Posterior vena cava (tissue), 2 donors: ENCODE data around the gene SRCIN1. TPM values are rescaled to one million over a fixed set of nuclear protein-coding genes. Genes with fewer than 3 reads are reported as not detected.

Source experiments
- DNase-seq: peaks from one replicate; pipeline ENCODE4 v3.0.0-alpha.2; 2020; ENCODE audit warnings: low spot score
- intact Hi-C, 2 donors: fragments of 100-400 bp; cut with DNase I; formaldehyde crosslinking; loops; one replicate each; pipeline versions ENCODE4 v1.14.1 to v1.14.2; 2022 to 2023
- total RNA-seq, 2 donors: library from RNA; stranded (reverse); fragmentation: NEBNext Ultra II Directional; extraction: Animal tissue kit (Norgen Biotek cat#: 25700); gene quantifications; one replicate each; pipeline ENCODE4 v1.2.1, GENCODE V29; 2021
- donor health status: DM: yes; HTN: yes; CAD: no.
- donor health status: DM: yes; HTN: yes; CAD: no.

SRCIN1 gene
- total RNA-seq, 2 donors from 2014 or later: 0.93 to 1.2 TPM

DNA sequence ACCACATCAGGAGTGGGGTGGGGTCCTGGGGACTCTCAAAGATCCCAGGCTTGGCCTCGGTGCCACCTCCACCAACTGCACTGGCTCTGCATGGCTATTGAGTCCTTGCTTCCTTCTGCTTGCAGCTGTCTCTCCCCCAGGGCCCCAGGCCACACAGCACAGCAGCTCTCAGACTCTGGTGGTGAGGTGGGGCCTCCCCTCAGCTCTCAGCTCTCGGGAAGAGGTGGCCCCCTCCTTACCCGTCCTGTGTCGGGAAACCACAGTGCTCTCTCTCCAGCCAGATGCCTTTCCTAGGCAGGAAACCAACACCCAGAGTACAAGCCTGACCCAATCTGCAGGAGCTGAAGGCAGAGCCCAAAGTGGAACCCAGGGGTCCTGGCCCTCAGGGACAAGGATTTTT lies 18.5 kb downstream of the SRCIN1 start:
- intact Hi-C loops: no loop called here

DNA sequence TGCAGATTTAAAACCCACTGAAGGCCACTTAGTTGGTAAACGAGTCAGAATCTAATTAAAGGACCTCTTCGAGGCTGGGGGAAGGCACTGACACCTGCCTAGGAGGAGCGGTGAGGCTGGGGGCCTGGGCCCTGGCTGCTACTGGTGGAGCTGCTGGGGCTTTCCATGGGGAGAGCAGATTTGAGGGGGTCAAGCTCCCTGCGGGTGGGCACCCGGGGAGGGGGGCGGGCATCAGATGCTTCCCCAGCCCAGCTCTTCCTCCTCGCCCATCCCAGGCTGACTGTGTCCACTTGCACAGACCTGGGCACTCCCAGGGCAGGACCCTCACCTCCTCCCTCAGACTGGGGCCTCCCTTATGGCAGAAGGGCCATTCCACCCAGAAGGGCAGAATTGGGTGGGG lies 19.0 kb downstream of the SRCIN1 start:
- intact Hi-C loops: no loop called here
- DNase-seq: no peak

More for the DNA sequence above, 18.5 kb downstream of the SRCIN1 start:
- DNase-seq: no peak

DNA sequence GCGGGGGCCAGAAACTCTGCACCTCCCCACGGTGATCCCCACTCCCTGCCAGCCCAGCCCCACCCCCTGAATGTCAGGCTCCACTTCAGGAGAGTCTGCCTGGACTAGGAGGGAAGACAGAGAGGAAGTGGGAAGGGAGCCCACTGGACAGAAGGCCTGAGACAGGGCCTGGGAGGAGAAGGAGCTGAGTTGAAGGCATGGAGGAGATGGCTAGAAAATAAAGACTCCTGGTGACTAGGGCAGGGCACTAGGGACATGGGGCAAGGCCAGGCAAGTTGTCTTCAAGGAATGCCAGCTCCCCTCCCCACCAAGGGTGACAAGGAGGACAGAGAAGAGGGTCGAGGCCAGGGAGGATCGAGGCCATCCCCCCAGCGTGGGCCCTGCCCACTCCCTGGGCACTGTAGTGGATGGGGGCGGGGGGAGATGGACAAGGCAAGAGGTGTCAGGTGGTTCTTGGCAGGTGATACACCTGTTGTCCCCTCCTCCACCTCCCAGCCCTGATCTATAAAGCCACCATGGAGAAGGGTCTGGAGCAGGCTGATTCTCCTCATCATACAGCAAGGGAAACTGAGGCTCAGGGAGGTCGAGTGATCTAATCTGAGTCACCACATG lies 19.7 kb downstream of the SRCIN1 start:
- intact Hi-C loops: no loop called here
- no peak for DNase-seq

DNA sequence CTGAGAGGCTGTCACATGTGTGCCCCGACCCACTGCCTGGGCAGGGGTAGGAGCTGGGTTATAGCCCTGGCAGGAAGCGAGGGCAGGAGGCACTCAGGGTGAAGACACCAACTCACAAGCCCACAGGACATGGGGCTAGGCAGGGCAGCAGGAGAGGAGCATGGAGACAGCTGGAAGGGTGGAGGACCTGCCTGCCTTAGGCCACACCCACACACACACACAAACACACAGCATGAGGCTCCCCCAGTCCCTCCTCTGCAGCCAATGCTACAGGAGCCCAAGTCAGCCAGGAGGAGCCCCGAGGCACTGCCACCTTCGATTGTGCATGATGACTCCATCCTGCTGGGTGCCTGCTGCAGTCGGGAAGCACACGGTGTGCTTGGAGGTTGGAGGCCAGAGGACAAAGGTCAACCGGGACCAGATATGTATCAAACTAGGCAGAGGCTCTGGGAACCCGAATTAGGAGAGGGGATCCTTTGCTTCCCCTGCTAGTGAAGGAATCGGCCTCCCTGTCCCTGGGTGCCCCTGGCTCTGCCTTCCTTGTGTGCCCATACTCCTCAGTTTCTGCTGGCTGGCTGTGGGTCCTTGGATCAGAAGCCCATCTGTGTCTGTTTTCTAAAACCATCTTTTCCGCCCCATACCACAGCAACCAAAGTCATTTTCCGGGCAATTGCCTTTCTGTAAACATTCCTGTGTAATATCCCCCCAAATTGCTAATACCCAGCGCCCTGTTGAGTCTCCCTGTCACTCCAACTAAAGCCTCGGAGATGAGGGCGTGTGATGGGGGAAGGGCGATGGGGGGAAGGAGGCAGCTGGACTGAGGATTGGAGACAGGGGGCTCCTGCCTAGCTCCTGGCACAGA lies 20.5 kb downstream of the SRCIN1 start:
- DNase-seq: no peak
- intact Hi-C loops: no loop called here

DNA sequence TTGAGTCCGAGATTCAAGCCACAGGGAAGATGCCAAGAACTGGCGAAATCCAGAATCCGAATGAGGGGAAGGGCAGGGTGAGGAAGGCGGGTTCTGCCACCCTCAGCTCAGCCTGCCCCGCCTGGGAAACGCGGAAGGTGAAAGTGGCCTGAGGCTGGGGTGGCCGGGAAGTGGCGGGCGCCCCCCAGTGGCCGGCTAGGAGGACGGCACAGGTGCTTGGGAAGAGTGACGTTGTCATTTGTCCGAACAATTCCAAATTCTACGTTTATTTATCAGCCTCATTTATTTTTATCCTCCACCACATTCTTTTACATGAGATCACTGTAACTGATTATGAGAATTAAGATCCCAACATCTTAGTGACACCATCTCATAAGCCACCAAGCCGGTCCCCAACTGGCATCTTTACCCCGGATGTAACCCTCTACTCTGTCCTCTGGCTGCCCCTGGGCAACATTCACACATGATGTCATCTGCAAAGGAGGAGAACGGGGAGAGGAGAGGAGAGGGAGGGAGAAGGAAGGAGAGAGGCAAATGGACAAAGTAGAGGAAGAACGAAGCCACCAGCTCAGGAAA lies 21.3 kb downstream of the SRCIN1 start:
- DNase-seq: peak; percentile 87
- intact Hi-C loops: no loop called here

DNA sequence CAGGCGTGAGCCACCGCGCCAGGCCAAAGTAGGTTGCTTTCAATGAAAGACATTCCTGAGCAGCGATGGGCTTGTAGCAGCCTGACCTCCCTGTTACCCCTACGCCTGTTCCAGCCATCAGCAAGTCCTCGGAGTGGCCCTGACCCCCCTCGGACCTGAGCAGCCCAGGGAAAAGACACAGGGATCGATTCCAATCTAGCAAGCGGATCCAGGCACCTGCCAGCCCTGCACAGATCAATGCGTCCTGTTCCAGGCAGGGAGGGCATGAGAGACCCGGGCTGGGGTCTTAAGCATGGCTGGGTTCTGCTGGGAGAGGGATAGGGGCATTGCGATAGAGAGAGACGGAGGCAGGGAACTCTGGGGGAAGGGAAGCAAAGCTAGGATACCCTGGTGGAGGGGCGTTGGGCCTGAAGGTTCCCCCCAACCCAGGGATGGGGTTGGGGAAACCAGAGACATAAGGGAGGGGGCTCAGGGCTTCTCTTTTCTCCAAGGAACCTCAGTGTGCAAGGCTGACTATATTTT lies 21.9 kb downstream of the SRCIN1 start:
- DNase-seq: no peak
- intact Hi-C loops: no loop called here

DNA sequence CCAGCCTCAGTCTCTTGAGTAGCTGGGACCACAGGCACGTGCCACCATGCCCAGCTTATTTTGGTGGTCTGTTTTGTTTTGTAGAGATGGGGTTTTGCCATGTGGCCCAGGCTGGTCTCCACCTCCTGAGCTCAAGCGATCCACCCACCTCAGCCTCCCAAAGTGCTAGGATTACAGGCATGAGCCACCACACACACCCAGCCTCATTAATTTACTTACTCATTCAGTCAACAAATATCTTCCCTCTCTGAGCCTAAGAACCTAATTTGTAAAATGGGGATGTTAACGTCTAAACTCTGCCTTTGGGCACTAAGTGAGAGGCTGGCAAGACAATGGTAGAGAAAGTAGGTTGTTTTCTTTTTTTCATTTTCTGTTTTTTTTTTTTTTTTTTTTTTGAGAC lies 22.6 kb downstream of the SRCIN1 start:
- intact Hi-C loops: no loop called here
- DNase-seq: no peak

DNA sequence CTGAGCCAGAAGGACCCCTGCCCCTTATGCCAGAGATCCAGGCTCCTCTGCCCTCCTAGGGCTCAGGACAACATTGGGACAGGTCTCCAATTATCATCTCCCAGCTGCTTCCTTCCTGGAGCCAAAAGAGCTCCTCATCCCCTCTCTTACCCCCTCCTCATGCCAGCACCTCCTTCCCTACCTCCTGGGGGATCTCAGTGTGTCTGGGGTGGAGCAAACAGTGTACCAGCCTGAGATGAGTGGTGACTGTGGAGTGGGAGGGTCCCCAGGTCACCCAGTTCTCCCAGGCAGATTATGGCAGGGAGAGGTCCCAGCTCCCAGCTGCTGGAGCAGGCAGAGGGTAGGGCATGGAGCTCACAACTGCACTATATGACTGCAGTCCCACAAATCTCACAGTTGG lies 23.7 kb downstream of the SRCIN1 start:
- DNase-seq: no peak
- intact Hi-C loops: no loop called here

DNA sequence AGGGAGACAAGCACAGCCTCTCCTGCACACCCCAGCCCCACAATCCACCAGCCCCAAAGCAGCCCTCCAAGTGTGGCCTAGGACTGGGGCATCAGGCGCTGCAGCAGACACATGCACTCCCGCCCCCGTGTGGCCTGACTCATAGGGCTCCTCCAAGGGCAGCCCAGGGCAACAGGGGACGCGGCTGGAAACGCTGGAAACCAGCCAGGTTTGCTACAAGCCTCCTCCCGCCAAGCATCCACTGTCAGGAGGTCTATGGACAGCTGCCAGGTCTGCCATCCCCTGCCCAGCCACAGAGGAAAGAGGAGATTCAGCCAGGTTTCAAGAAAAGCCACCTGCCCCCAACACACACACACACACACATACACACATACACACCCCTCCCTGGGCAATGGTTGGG lies 25.8 kb downstream of the SRCIN1 start:
- no peak for DNase-seq
- intact Hi-C loops: no loop called here

DNA sequence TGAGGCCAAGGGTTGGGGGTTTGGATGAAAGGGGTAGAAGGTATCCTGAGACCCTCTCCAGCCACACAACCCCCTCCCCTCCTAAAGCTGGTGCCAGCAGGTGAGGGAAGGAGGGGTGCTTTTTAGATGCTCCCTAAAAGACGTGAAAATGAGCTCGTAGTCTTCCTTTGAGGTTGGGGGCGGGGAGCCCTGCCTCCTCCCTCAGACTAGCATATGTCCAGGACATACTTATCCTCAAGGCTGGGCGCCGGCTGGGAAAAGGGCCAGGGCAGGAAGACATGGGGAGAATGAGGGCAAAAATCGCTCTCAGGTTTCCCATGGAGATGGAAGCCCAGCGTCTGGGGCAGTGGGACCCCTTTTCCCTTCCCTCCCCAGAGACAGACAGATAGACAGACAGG lies 26.7 kb downstream of the SRCIN1 start:
- intact Hi-C loops: no loop called here

DNA sequence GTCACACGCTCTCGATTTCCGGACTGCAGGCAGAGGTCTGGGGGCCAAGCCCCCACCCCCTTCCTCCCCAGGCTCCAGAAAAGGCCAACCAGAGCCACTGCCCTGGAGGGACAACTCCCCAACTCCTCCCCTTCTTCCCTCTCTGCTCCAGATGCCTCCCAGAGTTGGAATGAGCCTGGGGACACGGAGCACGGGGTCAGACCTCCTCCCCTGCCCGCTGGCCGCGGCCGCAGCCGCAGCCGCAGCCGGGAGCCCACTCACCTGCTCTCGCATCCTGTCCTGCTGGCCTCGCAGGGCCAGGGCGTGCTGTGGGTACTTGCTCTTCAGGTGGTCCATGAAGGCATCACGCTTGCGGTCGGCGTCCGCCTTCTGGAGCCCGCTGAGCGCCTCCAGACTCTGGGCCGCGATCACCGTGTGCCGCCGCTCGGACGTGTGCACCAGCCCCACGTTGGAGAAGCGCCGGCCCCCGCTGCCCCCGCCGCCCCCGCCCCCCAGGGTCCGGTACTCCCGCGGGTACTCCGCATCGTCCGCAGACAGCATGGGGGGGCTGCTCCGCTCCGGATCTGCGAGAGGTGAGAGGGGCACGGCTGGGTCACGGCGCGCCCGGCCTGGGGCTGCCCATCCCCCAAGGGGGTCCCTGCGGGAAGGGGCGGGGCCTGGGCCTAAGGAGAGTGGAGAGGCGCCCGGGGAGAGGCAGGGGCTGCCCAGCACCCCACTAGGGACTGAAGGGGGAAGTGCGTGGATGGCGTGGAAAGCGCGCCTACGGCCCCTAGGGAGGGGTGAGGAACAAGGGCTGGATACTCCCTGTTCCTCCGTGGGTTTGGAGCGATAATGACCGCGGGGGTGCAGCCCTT lies 27.3 kb downstream of the SRCIN1 start:
- no peak for DNase-seq
- intact Hi-C loops: no loop called here

More for the DNA sequence above, 26.7 kb downstream of the SRCIN1 start:
- no peak for DNase-seq

DNA sequence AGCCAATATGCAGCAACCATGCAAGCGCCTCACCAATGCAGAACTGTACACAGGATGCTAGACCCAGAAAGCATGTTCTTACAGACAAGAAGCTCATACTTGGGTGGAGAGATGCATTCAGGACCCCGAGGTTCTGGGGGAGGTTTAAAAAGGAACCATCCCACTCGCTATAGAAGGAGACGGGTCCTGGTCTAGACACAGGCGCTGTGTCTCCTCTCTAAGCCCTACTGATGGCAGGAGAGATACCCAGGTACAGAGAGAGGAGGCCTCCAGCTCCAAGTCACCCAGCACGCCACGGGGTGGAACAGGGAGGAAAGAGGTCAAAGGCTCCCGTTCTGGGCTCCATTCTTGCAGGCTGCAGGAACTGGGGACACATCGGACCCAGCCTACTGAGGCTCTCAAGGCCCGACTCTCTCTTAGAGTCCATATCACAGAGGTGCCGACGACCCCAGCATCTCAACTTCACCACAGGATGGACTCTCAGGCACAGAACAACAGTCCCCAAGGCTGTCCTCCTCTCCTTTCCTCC lies 28.0 kb downstream of the SRCIN1 start:
- intact Hi-C loops: loop anchor here in 1 of 2 donors (2.0 kb wide), 1 partner anchor 33 kb away; no protein-coding TSS in a partner anchor
- DNase-seq: no peak

DNA sequence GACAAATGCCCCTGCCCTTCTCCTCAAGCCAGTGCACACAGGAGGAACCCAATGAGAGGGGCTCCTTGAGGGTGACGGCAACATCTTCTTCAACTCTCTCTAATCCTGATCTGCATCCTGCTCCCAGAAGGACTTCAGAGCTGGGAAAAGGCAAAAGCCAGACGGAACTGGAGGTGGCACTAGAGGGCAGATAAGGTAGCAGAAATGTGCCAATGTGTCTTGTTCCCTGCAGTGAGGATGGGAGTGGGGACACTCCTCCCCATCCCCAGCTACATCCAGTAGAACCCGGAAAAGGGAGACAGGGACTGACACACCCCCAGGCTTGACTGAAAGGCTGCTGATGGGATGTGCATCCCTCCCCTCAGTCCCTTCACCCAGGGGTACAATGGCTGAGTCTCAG lies 28.5 kb downstream of the SRCIN1 start:
- intact Hi-C loops: loop anchor here in 1 of 2 donors (2.0 kb wide), 1 partner anchor 32 kb away; no protein-coding TSS in a partner anchor
- DNase-seq: no peak

DNA sequence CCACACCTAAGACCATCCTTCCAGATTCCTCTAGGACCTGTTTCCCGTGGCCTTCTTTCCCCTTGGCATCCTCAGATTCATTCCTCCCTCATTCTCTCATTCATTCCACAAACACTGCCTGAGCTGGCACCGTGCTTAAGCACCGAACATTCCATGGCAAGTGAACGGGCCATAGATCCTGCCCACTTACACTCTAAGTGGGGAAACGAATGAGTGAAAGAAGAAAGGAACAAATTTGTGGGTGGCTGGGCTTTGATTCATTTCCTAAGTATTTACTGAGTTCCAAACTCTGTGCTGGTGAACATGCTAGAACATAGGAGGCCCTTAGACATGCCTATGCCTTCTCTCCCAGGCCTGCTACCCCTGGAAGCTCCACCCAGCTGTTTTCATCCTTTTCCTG lies 30.0 kb downstream of the SRCIN1 start:
- DNase-seq: no peak
- intact Hi-C loops: loop anchor here in 1 of 2 donors (2.0 kb wide), 1 partner anchor 31 kb away; no protein-coding TSS in a partner anchor

DNA sequence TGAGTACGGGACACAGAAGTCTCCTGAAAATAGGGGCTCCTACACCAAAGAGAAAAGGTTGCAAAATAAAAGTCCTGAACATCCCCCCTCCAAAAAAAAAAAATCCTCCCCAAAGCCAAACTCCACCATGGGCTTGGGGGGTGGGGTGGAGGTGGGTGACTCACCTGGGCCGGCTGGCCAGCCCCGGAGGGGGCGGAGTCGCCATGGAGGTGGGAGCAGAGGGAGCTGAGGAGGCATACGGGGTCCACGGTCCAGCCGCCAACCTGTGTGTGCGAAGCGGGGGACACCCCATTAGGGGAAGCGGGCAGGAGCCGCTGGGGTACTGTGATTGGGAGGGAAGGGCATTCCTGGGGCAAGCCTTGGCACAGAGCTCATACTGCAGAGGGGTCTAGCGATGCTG lies 31.0 kb downstream of the SRCIN1 start:
- intact Hi-C loops: no loop called here

DNA sequence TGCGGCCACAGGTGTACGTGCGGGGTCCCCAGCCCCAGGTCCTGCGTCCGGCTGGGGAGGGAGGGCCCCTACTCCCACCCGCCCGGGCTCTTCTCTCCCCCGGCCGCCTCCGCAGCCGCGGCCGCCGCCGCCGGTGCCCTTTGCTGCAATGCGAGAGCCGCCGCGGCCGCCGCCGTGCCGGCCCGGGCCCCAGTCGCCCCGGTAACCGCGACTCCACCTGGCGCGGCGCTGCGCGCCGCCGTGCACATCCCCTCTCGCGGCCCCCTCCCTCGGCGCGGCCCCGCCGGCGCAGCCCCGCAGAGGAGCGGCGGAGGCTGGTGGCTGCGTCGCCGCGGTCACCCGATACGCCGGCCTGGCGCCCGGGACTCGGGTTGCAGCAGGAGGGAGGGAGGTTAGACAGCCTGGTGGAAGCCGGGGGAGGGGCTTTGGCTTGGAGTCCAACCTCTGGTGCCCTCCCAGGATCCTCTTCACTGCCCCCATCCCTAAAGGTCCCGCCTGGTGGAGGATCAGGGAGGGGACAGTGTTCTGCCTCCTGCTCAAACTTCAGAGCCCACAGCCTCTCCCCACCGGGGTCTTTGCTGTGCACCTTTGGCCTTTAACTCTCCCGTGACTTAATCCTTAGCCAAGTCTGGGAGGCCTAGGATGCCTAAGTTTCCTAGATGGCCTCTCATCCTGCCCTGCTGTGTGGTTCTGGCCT lies 32.9 kb downstream of the SRCIN1 start:
- DNase-seq: no peak
- intact Hi-C loops: no loop called here

More for the DNA sequence above, 31.0 kb downstream of the SRCIN1 start:
- no peak for DNase-seq

DNA sequence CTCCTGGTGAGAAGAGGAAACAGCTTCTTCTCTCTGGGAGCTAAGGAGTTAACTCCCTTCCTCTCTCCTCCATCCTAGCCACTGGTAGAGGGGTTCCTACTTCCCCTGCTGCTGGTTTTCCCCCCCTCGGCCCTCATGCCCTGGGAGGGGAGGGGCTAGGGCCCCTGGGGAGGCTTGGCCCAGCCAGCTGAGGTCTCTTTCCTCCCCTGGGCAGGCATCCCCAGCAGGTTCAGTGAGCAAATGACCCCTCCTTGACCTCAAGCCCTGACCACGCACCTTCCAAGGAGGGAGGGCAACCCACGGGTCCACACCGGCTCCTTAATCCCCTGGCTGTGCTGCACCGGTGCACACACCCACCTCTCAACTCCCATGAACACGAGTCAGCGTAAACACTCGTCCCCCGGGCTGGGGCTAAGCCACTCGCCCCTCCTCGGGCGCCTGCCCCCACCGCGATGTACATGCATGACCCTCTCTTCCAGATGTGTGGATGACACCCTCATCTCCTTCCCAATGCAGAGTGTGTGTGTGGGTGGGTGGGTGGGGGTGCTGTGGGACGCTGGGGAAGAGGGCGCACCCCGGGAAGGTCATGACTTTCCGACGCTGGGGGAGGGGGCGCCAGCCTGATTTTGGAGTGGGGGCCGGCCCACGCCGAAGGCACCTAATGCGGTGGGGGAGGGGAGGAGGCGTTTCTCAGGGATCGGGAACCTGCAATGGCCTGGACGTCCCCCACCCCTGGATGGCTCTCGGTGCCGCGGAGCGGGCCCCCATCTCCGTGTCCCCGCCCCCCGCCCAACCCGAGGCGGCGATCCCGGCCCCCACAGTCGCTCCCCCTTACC lies 33.7 kb downstream of the SRCIN1 start:
- intact Hi-C loops: no loop called here
- DNase-seq: no peak
